A549 (cell line): ENCODE results near the gene LCN12.

Experiments
- BHLHE40 ChIP-seq: IDR thresholded peaks from 2 replicates; pipeline ENCODE4 v1.6.1; 2012; ENCODE audit warnings: low read depth, low read length, inconsistent platforms
- CTCF ChIP-seq: fragments of >200 bp; sonication (Bioruptor Twin); formaldehyde crosslinking; IDR thresholded peaks from 3 replicates; pipeline ENCODE4 v1.5.1; 2016
- E2F6 ChIP-seq: IDR thresholded peaks from 2 replicates; pipeline ENCODE4 v1.6.1; 2012; ENCODE audit warnings: low read depth, borderline replicate concordance
- HDAC2 ChIP-seq: fragments of 200-600 bp; sonication (generic); IDR thresholded peaks from 2 replicates; pipeline ENCODE4 v1.6.1; 2016
- HMGXB4 ChIP-seq: fragments of 250-450 bp; sonication (Bioruptor Pico); IDR thresholded peaks from 2 replicates; pipeline ENCODE4 v1.5.0; 2021; ENCODE audit warnings: mild to moderate bottlenecking, moderate library complexity, borderline replicate concordance
- KDM5A ChIP-seq: fragments of 200-600 bp; sonication (generic); IDR thresholded peaks from 2 replicates; pipeline ENCODE4 v1.6.1; 2016; ENCODE audit warnings: antibody characterized with exemption, mild to moderate bottlenecking
- PBX3 ChIP-seq: IDR thresholded peaks from 2 replicates; pipeline ENCODE4 v1.6.1; 2012
- POLR2A ChIP-seq: IDR thresholded peaks from 2 replicates; pipeline ENCODE4 v1.6.1; 2012; ENCODE audit warnings: mild to moderate bottlenecking, low read length
- RAD21 ChIP-seq, 2 experiments: fragments of >200 bp in 1 of 2; sonication (Bioruptor Twin) in 1 of 2; formaldehyde crosslinking in 1 of 2; IDR thresholded peaks in 1 of 2; conservative IDR thresholded peaks in 1 of 2; 2 replicates in 1 of 2; 3 replicates in 1 of 2; pipeline ENCODE4 v1.6.1; 2012 to 2018; ENCODE audit warnings: inconsistent platforms in 1 of 2
- RFX5 ChIP-seq: fragments of 450-650 bp; IDR thresholded peaks from 2 replicates; pipeline ENCODE4 v1.7.1; 2014; ENCODE audit warnings: antibody characterized with exemption, mild to moderate bottlenecking, moderate library complexity
- USF2 ChIP-seq: fragments of 450-650 bp; IDR thresholded peaks from 2 replicates; pipeline ENCODE4 v1.6.1; 2014; ENCODE audit warnings: antibody characterized with exemption

- TF ChIP-seq CTCF: no peak
- TF ChIP-seq POLR2A: peak; percentile 13; the same call in 1 of the 2 replicates
- TF ChIP-seq RAD21 (conservative IDR thresholded peaks at IDR 0.05 in 1 of 2, IDR thresholded peaks at IDR 0.05 in 1 of 2): no peak
- no peak for TF ChIP-seq USF2
- no peak for TF ChIP-seq KDM5A
- TF ChIP-seq HMGXB4: no peak
- TF ChIP-seq PBX3: peak; percentile 57
- TF ChIP-seq E2F6: no peak
- no peak for TF ChIP-seq RFX5
- TF ChIP-seq HDAC2: no peak
- TF ChIP-seq BHLHE40: no peak
These were observed 44.6 kb downstream of the LCN12 start, which contains the start of gene CLIC3 for GRCh38 chr9:136996361-136997292.
